Inflammatory macrophage (primary cell): ENCODE data around the gene ZGLP1.
"Not testable (repeated sequence)": the region's sequence is repeated elsewhere in the genome, so short reads cannot be mapped to it uniquely, and the experiment has no call there.

Experiments
- DNase-seq, 2 donors: peaks; one replicate each; pipeline ENCODE4 v3.0.0-alpha.2; 2020 to 2022

The ZGLP1 gene

DNA sequence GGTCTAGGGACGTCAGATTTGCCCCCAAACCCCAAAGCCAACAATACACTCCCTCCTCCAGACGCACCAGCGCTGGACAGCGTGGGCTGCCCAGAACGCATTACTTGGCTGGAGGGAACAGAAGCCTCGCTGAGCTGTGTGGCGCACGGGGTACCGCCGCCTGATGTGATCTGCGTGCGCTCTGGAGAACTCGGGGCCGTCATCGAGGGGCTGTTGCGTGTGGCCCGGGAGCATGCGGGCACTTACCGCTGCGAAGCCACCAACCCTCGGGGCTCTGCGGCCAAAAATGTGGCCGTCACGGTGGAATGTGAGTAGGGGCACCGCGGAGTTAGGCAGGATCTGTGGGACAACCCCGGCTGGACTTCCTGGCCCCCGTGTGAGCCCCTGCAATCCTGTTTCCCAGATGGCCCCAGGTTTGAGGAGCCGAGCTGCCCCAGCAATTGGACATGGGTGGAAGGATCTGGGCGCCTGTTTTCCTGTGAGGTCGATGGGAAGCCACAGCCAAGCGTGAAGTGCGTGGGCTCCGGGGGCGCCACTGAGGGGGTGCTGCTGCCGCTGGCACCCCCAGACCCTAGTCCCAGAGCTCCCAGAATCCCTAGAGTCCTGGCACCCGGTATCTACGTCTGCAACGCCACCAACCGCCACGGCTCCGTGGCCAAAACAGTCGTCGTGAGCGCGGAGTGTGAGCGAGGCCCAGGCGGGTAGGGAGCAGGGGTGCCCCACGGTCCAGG is 15.8 kb downstream of the ZGLP1 start:
- DNase-seq, result no peak

- DNase-seq, result peak; percentile 18 to 39
Measured at GRCh38 chr19:10292789-10293636, 16.6 kb downstream of the ZGLP1 start.

- DNase-seq, result peak; percentile 93 to 97
Measured at GRCh38 chr19:10292206-10292788, 17.3 kb downstream of the ZGLP1 start.

DNA sequence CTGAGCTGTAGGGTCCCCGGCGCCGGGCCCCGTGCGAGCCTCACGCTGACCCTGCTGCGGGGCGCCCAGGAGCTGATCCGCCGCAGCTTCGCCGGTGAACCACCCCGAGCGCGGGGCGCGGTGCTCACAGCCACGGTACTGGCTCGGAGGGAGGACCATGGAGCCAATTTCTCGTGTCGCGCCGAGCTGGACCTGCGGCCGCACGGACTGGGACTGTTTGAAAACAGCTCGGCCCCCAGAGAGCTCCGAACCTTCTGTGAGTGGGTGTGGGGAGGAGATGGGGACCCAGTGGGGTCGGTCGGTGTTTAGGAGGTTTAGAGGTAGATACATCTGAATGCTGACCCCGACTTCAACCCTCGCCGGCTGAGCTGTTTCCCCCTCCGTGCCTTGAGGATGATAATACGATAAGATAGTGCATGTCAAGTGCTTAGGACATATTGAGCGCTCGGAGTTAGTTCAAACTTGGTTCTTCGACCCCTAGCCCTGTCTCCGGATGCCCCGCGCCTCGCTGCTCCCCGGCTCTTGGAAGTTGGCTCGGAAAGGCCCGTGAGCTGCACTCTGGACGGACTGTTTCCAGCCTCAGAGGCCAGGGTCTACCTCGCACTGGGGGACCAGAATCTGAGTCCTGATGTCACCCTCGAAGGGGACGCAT is 17.9 kb downstream of the ZGLP1 start:
- DNase-seq, result no peak

- peak; percentile 56 to 87 for DNase-seq
Measured at GRCh38 chr19:10290876-10291553, 18.6 kb downstream of the ZGLP1 start.

DNA sequence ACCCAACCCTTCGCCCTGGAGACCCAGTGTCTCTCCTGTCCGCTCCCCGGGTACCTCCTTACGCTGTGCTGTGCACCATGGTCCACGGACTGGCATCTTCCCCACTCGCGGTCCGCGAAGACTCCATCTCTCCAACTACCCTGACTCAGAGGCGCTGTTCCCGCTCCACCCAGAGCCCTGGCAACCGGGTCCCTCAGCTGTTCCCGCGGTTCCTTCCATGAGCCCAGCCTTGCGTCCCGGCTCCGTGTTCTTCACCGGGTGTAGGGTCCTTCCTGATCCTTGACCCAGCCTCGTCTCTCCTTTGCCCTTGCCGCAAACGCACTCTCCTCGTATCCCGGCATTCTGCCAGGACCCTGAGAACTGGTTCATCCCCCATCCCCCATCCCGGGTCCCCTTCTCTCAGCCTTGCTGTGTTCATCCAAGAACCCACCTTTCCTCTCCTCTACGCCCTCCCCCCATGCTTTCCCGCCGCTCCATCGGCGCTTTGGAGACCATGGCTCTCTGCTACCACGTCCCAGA is 19.2 kb downstream of the ZGLP1 start:
- no peak for DNase-seq

GRCh38 chr19:10289836-10290356 is 19.7 kb downstream of the ZGLP1 start, which contains the start of gene ICAM5:
ICAM5 (plus strand) TSS chr19:10289952; CDS start chr19:10290044, 92 bp downstream.
- no peak for DNase-seq

DNA sequence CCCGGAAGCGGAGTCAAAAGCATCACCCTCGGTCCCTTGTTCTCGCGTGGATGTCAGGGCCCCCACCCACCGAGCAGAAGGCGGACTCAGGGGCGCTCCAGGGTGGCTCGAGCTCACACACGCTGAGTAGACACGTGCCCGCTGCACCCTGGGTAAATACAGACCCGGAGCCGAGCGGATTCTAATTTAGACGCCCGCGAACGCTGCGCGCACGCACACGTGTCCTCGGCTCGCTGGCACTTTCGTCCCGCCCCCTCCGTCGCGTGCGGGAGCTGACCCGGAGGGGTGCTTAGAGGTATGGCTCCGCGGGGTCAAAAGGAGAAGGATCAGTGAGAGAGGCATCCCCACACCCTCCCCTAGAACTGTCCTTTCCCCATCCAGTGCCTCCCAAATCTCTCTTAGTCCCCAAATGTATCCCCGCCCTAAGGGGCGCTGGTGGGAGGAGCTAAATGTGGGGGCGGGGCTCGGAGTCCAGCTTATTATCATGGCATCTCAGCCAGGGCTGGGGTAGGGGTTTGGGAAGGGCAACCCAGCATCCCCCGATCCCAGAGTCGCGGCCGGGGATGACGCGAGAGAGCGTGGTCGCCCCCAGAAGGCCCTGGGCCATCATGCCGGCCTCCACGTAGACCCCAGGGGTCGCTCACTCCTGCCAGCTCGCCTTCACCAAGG is 20.3 kb downstream of the ZGLP1 start:
- peak in 1 of 2 donors; percentile 36 for DNase-seq

DNA sequence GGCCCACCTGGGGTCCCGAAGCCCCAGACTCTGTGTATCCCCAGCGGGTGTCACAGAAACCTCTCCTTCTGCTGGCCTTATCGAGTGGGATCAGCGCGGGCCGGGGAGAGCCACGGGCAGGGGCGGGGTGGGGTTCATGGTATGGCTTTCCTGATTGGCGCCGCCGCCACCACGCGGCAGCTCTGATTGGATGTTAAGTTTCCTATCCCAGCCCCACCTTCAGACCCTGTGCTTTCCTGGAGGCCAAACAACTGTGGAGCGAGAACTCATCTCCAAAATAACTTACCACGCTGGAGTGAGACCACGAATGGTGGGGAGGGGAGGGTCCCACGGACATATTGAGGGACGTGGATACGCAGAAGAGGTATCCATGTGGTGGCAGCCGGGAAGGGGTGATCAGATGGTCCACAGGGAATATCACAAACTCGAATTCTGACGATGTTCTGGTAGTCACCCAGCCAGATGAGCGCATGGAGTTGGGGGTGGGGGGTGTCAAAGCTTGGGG is 20.9 kb downstream of the ZGLP1 start:
- DNase-seq, result peak in 1 of 2 donors; percentile 64

DNA sequence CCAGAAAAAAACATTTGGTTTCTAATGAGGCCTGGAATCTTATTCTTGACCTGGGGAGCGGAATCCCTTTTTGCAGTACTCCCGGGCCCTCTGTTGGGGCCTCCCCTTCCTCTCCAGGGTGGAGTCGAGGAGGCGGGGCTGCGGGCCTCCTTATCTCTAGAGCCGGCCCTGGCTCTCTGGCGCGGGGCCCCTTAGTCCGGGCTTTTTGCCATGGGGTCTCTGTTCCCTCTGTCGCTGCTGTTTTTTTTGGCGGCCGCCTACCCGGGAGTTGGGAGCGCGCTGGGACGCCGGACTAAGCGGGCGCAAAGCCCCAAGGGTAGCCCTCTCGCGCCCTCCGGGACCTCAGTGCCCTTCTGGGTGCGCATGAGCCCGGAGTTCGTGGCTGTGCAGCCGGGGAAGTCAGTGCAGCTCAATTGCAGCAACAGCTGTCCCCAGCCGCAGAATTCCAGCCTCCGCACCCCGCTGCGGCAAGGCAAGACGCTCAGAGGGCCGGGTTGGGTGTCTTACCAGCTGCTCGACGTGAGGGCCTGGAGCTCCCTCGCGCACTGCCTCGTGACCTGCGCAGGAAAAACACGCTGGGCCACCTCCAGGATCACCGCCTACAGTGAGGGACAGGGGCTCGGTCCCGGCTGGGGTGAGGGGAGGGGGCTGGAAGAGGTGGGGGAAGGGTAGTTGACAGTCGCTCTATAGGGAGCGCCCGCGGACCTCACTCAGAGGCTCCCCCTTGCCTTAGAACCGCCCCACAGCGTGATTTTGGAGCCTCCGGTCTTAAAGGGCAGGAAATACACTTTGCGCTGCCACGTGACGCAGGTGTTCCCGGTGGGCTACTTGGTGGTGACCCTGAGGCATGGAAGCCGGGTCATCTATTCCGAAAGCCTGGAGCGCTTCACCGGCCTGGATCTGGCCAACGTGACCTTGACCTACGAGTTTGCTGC is 22.5 kb downstream of the ZGLP1 start, which contains the start of gene ICAM4:
ICAM4 (plus strand) TSS at position 153 of the 935 bp plus-strand sequence; CDS start at position 211, 58 bp downstream.
- peak; percentile 76 to 93 for DNase-seq

DNA sequence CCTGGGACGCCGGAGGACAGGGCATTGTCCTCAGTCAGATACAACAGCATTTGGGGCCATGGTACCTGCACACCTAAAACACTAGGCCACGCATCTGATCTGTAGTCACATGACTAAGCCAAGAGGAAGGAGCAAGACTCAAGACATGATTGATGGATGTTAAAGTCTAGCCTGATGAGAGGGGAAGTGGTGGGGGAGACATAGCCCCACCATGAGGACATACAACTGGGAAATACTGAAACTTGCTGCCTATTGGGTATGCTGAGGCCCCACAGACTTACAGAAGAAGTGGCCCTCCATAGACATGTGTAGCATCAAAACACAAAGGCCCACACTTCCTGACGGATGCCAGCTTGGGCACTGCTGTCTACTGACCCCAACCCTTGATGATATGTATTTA is 24.2 kb downstream of the ZGLP1 start:
- DNase-seq, result no peak

GRCh38 chr19:10284960-10285278 is 24.7 kb downstream of the ZGLP1 start:
- DNase-seq, result no peak

GRCh38 chr19:10284065-10284959 is 25.3 kb downstream of the ZGLP1 start:
- no peak for DNase-seq

- no peak for DNase-seq
Measured at GRCh38 chr19:10283301-10284064, 26.1 kb downstream of the ZGLP1 start.

DNA sequence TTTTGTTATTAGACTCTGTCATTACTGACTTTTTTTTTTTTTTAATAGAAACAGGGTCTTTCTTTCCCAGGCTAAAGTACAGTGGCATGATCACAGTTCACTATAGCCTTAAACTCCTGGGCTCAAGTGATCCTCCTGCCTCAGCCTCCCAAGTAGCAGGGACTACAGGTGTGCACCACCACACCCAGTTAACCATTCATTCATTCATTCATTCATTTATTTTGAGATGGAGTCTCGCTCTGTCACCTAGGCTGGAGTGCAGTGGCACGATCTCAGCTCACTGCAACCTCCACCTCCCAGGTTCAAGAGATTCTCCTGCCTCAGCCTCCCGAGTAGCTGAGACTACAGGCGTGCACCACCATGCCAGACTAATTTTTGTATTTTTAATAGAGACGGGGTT is 27.6 kb downstream of the ZGLP1 start:
- DNase-seq, result not testable (repeated sequence)

GRCh38 chr19:10279737-10280442 is 29.7 kb downstream of the ZGLP1 start:
- no peak for DNase-seq

- no peak for DNase-seq
Measured at GRCh38 chr19:10278935-10279334, 30.7 kb downstream of the ZGLP1 start.
